ENCODE data around the gene PRR15L.
"Not testable (repeated sequence)": the region's sequence is repeated elsewhere in the genome, so short reads cannot be mapped to it uniquely, and the experiment has no call there.

Gene PRR15L

GRCh38 chr17:47988445-47988844 is 30.8 kb upstream of the PRR15L start:
- not testable (repeated sequence) for DNase-seq (ENCODE audit: low read depth, low spot score)

GRCh38 chr17:47987240-47987835 is 29.7 kb upstream of the PRR15L start:
- no peak for DNase-seq (ENCODE audit: low read depth, low spot score)

- no peak for DNase-seq (ENCODE audit: low read depth, low spot score)
These were observed 28.8 kb upstream of the PRR15L start for GRCh38 chr17:47986520-47986919.

GRCh38 chr17:47983492-47984223 is 26.0 kb upstream of the PRR15L start:
- no peak for DNase-seq (ENCODE audit: low read depth, low spot score)

GRCh38 chr17:47982645-47983390 is 25.1 kb upstream of the PRR15L start:
- DNase-seq (ENCODE audit: low read depth, low spot score) = no peak

- no peak for DNase-seq (ENCODE audit: low read depth, low spot score)
These were observed 24.5 kb upstream of the PRR15L start for GRCh38 chr17:47982091-47982617.

- DNase-seq (ENCODE audit: low read depth, low spot score) = no peak
These were observed 23.8 kb upstream of the PRR15L start for GRCh38 chr17:47981462-47981861.

GRCh38 chr17:47980541-47980940 is 22.9 kb upstream of the PRR15L start:
- DNase-seq (ENCODE audit: low read depth, low spot score) = no peak

- no peak for DNase-seq (ENCODE audit: low read depth, low spot score)
These were observed 20.6 kb upstream of the PRR15L start for GRCh38 chr17:47978324-47978723.

- DNase-seq (ENCODE audit: low read depth, low spot score) = no peak
These were observed 18.1 kb upstream of the PRR15L start for GRCh38 chr17:47975823-47976205.

GRCh38 chr17:47975189-47975822 is 17.6 kb upstream of the PRR15L start:
- DNase-seq (ENCODE audit: low read depth, low spot score) = no peak

- no peak for DNase-seq (ENCODE audit: low read depth, low spot score)
These were observed 15.9 kb upstream of the PRR15L start for GRCh38 chr17:47973541-47973940.

GRCh38 chr17:47970725-47971499 is 13.2 kb upstream of the PRR15L start, which contains the start of gene CDK5RAP3:
TSS of gene CDK5RAP3 (plus strand) at chr17:47971113. CDS start at chr17:47971147, 34 bp downstream.
- DNase-seq (ENCODE audit: low read depth, low spot score) = peak; percentile 96

- no peak for DNase-seq (ENCODE audit: low read depth, low spot score)
These were observed 12.4 kb upstream of the PRR15L start for GRCh38 chr17:47969930-47970724.

- DNase-seq (ENCODE audit: low read depth, low spot score) = no peak
These were observed 11.2 kb upstream of the PRR15L start for GRCh38 chr17:47968836-47969235.

- DNase-seq (ENCODE audit: low read depth, low spot score) = no peak
These were observed 10.0 kb upstream of the PRR15L start for GRCh38 chr17:47967607-47968252.

- DNase-seq (ENCODE audit: low read depth, low spot score) = no peak
These were observed 8.4 kb upstream of the PRR15L start for GRCh38 chr17:47966079-47966519.

GRCh38 chr17:47964856-47965255 is 7.2 kb upstream of the PRR15L start:
- DNase-seq (ENCODE audit: low read depth, low spot score) = no peak

GRCh38 chr17:47962901-47963300 is 5.2 kb upstream of the PRR15L start:
- DNase-seq (ENCODE audit: low read depth, low spot score) = no peak

- DNase-seq (ENCODE audit: low read depth, low spot score) = no peak
These were observed 3.7 kb upstream of the PRR15L start for GRCh38 chr17:47961406-47961805.

Data from activated CD4-positive, CD25-positive, alpha-beta regulatory T cell treated with anti-CD3 and anti-CD28 coated beads, Interleukin-2, amount 50 U/mL, for 16 hours (primary cell).